Loucy (cell line): ENCODE data around the gene GNAS-AS1.

Experiments
- H2AFZ ChIP-seq: fragments of 200-600 bp; sonication (generic); 2 replicates; pipeline ENCODE4 v1.6.0; 2016; ENCODE audit warnings: antibody characterized with exemption, mild to moderate bottlenecking, low read length, moderate library complexity
- H3F3A ChIP-seq: fragments of 200-600 bp; 2 replicates; pipeline ENCODE4 v1.6.0; 2016; ENCODE audit warnings: antibody characterized with exemption, low read depth, mild to moderate bottlenecking
- H3K27me3 ChIP-seq: fragments of 200-600 bp; sonication (generic); 2 replicates; pipeline ENCODE4 v1.6.1; 2014; ENCODE audit warnings: low read length, mild to moderate bottlenecking; ENCODE audit not compliant: insufficient read depth, poor library complexity, severe bottlenecking
- H3K36me3 ChIP-seq: fragments of 200-600 bp; sonication (generic); 2 replicates; pipeline ENCODE4 v1.6.1; 2016; ENCODE audit warnings: low read length; ENCODE audit not compliant: insufficient read depth
- H3K4me1 ChIP-seq: fragments of 200-600 bp; sonication (generic); 2 replicates; pipeline ENCODE4 v1.5.1; 2014; ENCODE audit warnings: low read length, mild to moderate bottlenecking; ENCODE audit not compliant: insufficient read depth, poor library complexity, severe bottlenecking
- H3K4me2 ChIP-seq: fragments of 200-600 bp; sonication (generic); 2 replicates; pipeline ENCODE4 v1.6.0; 2014; ENCODE audit warnings: antibody characterized with exemption, low read length, low read depth, mild to moderate bottlenecking; ENCODE audit not compliant: poor library complexity, severe bottlenecking
- H3K4me3 ChIP-seq: fragments of 200-600 bp; sonication (generic); 2 replicates; pipeline ENCODE4 v1.5.1; 2014; ENCODE audit warnings: low read length, mild to moderate bottlenecking, mixed read lengths; ENCODE audit not compliant: poor library complexity, severe bottlenecking
- H3K79me2 ChIP-seq: fragments of 200-600 bp; sonication (generic); 2 replicates; pipeline ENCODE4 v1.6.1; 2014; ENCODE audit warnings: low read length; ENCODE audit not compliant: insufficient read depth
- H3K9ac ChIP-seq: fragments of 200-600 bp; sonication (generic); 2 replicates; pipeline ENCODE4 v1.6.0; 2014; ENCODE audit warnings: mild to moderate bottlenecking, low read depth, low read length, moderate library complexity; ENCODE audit not compliant: poor library complexity, severe bottlenecking
- H3K9me2 ChIP-seq: fragments of 200-600 bp; sonication (generic); replicated peaks from 2 replicates; pipeline ENCODE4 v1.6.1; 2016; ENCODE audit warnings: low read depth, low read length, mixed read lengths
- H3K9me3 ChIP-seq: fragments of 200-600 bp; sonication (generic); 2 replicates; pipeline ENCODE4 v1.6.1; 2014; ENCODE audit warnings: mild to moderate bottlenecking, antibody characterized with exemption, low read length, low read depth; ENCODE audit not compliant: insufficient read depth
- H4K20me1 ChIP-seq: fragments of 200-600 bp; sonication (generic); 2 replicates; pipeline ENCODE4 v1.6.0; 2014; ENCODE audit warnings: antibody characterized with exemption, low read length, mild to moderate bottlenecking; ENCODE audit not compliant: insufficient read depth, poor library complexity, severe bottlenecking
- CTCF ChIP-seq: fragments of 200-600 bp; sonication (generic); conservative IDR thresholded peaks from 2 replicates; pipeline ENCODE4 v1.5.1; 2014; ENCODE audit warnings: mild to moderate bottlenecking, antibody characterized with exemption, low read length
- EZH2phosphoT487 ChIP-seq: fragments of 200-600 bp; IDR thresholded peaks from 2 replicates; pipeline ENCODE4 v1.6.1; 2018; ENCODE audit warnings: antibody characterized with exemption, mild to moderate bottlenecking, moderate library complexity, borderline replicate concordance

Gene GNAS-AS1

DNA sequence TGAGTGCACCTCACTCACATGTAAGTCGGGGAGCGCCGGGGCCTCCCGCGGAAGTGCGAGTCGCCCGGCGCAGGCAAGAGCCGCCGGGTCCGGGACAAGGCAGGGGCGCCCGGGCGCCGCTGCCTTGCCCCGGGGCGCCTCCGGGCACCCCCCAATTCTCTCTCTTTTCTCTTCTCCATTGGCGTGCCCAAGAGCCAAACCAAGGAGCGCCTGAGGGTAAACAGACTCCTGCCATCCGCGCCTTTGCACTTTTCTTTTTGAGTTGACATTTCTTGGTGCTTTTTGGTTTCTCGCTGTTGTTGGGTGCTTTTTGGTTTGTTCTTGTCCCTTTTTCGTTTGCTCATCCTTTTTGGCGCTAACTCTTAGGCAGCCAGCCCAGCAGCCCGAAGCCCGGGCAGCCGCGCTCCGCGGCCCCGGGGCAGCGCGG lies 38.6 kb upstream of the GNAS-AS1 start:
- TF ChIP-seq EZH2phosphoT487 (no peak), CTCF (no peak)
- Histone ChIP-seq H4K20me1 (peaks cover 19% of the 10 kb centered on the region), H3K4me1 (peaks cover 26% of the 10 kb centered on the region), H3K9me2 (no peaks in the 10 kb centered on the region), H3K9ac (peak overlapping the region; percentile 85), H3K27me3 (no peaks in the 10 kb centered on the region), H2AFZ (no peak overlapping the region), H3K4me2 (peak overlapping the region; percentile 69), H3F3A (no peaks in the 10 kb centered on the region; the same call in 1 of the 2 replicates), H3K79me2 (peaks cover 45% of the 10 kb centered on the region), H3K4me3 (peak overlapping the region; percentile 74), H3K9me3 (0 out of 2 replicates have a peak, but pooled peaks cover 3% of the 10 kb centered on the region), H3K36me3 (no peaks in the 10 kb centered on the region)

GRCh38 chr20:58888521-58889333 lies 38.0 kb upstream of the GNAS-AS1 start:
- Histone ChIP-seq H3K4me2 (peak overlapping the region; percentile 76), H3K36me3 (no peaks in the 10 kb centered on the region), H3K79me2 (peaks cover 38% of the 10 kb centered on the region), H3K9me3 (0 out of 2 replicates have a peak, but pooled peaks cover 3% of the 10 kb centered on the region), H3F3A (no peaks in the 10 kb centered on the region; the same call in 1 of the 2 replicates), H4K20me1 (peaks cover 13% of the 10 kb centered on the region), H3K4me1 (peaks cover 20% of the 10 kb centered on the region), H3K9me2 (no peaks in the 10 kb centered on the region), H3K9ac (peak overlapping the region; percentile 85), H3K27me3 (no peaks in the 10 kb centered on the region), H2AFZ (peak overlapping the region; percentile 81; the same call in 1 of the 2 replicates), H3K4me3 (peak overlapping the region; percentile 74)
- TF ChIP-seq CTCF, result no peak
- no peak for TF ChIP-seq EZH2phosphoT487

- H3K27me3 ChIP-seq, result no peaks in the 10 kb centered on the region
- TF ChIP-seq CTCF (no peak), EZH2phosphoT487 (no peak)
- H3K4me1 ChIP-seq, result peaks cover 13% of the 10 kb centered on the region
- peak overlapping the region; percentile 81 for H3K9ac ChIP-seq
- H3K9me3 ChIP-seq, result 0 out of 2 replicates have a peak, but pooled peaks cover 3% of the 10 kb centered on the region
- no peaks in the 10 kb centered on the region for H3K9me2 ChIP-seq
- peaks cover 32% of the 10 kb centered on the region for H3K79me2 ChIP-seq
- peak overlapping the region; percentile 74 for H3K4me3 ChIP-seq
- H3K36me3 ChIP-seq, result no peaks in the 10 kb centered on the region
- peaks cover 7% of the 10 kb centered on the region for H4K20me1 ChIP-seq
- H3F3A ChIP-seq, result no peaks in the 10 kb centered on the region; the same call in 1 of the 2 replicates
- H2AFZ ChIP-seq, result peak overlapping the region; percentile 81; the same call in 1 of the 2 replicates
- peak overlapping the region; percentile 76 for H3K4me2 ChIP-seq
These were observed 37.4 kb upstream of the GNAS-AS1 start for GRCh38 chr20:58888103-58888502.
